GM19023 (cell line): ENCODE data around the gene PRKCQ.

Experiments
- ATAC-seq: cut with Tn5 transposase; IDR thresholded peaks from one replicate; pipeline ENCODE4 v1.9.1; 2021; ENCODE audit warnings: mild to moderate bottlenecking, moderate library complexity; ENCODE audit not compliant: unreplicated experiment

Gene PRKCQ

DNA sequence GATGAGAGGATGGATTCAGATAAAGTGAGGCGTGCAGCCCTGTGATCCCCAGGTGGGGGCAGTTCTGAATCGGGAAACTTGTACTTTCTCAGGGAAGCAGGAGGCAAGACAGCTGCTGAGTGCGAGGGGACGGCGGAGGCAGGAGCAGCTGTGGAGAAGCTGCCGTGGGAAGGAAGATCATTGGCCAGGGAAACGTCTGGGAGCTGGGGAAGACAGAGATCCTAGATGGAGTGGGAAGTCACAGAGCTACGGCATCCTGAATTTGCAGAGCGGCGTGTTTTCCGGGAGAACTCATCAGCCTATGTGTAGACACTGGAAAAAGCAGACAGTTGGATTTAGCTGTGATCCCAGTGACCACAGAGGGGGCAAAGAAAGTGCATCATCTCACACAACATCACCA lies 9.2 kb downstream of the PRKCQ start:
- ATAC-seq = no peak

DNA sequence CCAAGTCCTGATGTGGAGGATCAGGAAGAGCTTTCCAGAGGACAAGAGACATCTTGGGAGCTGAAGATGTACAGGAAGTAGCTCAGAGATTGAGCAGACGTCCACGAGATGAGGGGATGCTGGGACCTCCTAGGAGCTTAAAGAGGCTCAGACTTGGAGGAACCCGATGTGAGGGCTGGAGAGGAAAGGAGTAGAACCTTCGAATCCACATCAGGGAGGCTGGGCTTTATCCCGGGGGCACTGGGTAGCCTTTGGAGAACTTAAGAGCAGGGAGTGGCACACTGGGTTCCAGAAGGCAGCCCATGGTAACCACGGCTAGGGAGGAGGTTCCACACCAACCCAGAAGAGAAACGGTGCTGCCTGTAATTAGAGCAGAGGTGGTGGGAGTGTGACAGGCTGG lies 10.8 kb downstream of the PRKCQ start:
- no peak for ATAC-seq

DNA sequence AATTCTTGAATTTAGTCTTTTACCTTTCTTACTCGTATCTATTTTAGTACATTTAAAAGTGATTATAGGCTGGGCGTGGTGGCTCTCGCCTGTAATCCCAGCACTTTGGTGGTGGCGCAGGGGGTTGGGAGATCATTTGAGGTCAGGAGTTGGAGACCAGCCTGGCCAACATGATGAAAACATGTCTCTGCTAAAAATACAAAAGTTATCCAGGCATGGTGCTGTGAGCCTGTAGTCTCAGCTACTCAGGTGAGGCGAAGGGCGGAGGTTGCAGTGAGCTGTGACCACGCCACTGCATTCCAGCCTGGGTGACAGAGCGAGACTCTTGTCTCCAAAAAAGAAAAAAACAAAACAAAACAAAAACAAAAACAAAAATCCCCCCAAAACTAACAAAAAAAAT lies 12.2 kb downstream of the PRKCQ start:
- ATAC-seq = no peak

DNA sequence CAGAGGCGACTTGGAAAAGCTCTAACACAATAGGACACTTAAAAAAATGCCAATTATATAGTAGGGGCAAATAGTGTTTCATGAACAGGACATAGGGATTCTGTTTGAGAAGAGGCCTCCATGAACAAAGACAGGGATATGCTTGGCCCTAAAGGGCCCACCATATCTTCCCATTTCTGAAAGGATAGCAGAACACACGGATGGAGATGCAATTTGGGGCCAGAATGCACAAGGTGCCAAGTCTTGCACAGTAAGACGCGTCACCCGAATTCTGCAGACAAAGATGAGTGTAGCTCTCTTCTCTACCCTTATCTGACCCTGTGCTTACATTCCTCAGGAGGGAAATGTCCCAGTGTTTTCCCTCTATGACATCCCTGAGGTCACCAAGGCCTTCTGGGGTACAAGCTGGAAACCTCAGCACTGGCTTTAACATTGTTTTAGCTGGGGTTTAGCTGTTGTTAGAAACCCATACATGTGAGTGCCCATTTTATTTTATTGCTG lies 12.8 kb downstream of the PRKCQ start:
- ATAC-seq = no peak

DNA sequence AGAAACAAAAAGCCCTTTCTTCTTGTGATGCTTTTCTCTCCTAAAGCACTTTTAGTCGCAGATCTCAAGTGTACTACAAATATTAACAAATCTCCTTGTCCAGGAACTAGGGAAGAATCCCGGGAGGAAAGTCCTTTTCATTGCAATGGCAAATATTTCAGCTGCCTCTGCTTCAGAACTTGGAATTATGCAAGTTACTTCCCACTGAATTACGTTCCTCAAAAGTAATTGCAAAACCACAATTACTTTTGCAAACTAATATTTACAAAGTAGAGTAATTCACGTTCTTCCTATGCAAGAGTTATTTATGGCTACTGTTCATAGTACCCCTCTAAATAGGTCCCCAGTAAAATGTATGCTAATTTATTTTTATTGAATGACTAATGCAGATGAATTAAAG lies 14.5 kb downstream of the PRKCQ start:
- no peak for ATAC-seq

DNA sequence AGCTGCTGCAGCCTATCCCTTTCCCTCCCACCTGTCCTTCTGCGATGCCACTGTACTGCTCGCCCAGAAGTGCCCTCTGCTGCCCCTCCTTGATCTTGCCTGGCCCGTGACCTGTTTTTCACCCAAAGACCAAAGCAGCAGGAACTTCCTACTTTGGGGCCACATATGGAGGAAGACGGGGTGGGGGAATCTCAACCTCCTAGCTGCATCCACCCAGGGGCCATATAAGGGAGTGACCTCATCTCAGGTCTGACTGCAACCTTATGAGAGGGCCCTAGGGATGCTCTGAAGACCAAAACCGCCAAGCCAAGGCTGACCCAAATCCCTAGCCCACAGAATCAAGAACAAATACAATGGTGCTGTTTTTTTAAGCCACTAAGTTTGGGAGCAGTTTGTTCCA lies 15.7 kb downstream of the PRKCQ start:
- ATAC-seq = no peak

DNA sequence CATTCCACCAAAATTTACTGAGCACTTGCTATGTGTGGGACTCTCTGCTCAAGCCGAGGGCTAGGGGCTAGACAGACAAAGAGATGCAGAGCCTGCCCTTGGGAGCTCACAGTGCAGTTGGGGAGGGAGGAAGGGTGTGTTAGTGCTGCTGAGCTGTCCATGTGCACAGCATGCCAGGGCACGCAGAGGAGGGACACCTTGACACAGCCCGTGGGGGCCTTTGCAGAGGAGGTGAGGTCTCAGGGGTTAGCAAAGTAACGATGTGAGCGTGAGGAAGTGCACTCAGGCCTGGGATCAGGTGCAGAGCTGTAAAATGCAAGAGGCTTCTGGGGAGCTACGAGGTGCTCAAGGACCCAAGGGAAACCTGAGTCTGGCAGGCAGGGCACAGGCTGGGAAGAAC lies 16.3 kb downstream of the PRKCQ start:
- no peak for ATAC-seq

DNA sequence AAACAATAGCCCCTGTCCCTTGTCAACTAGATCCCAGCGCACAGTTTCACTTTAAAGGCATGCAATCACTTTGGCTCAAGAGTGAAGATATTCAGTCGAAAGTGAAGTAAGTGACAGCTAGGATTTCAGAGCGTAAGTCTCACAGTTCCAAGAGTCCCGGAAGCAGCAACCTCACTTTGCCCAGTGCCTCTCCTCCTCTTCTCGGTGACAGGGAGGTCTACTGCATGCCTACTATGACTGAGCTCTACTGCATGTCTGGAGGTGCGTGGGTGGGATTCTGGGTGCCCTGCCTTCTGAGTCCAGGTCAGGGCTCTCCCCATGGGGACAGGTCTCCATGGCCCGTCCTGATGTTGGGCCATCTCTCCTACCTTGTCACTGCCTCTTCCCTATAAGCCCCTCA lies 17.0 kb downstream of the PRKCQ start:
- ATAC-seq = no peak

DNA sequence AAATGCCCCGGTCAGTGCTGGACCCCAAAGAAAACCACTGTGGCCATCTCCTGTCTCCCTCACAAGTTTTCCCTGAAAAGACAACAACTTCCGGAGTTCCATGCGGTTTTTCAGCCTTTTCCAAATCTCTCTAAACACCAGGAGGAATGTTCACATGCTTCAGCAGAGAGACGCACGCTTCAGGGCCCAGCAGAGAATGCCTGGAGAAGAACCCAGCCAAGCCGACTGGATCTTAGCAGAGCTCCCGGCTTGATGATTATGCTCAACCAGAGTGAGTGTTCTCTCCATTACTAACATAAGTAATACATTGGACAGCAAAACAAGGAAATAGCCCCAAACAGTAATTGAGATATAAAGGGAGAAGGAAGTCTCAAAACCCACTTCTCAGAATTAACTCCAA lies 17.9 kb downstream of the PRKCQ start:
- no peak for ATAC-seq

DNA sequence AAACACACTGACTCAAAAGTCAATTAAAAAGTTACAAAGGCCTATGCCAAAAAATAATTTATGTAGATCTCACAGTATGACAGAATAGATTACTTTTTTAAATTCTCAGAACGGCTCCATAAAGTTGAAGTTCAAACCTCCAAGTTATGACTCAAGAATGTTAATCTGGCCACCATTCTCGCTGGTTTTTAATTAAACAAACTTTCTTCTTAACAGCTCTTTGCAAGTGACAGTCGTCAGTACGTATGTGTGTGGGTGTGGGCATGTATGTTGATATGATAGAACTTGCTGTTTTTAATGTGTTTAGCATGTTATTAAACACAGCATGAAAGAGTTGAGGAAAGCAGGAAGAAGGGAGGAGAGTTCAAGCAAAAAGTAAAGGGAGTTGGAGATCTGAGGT lies 18.5 kb downstream of the PRKCQ start:
- ATAC-seq = no peak

DNA sequence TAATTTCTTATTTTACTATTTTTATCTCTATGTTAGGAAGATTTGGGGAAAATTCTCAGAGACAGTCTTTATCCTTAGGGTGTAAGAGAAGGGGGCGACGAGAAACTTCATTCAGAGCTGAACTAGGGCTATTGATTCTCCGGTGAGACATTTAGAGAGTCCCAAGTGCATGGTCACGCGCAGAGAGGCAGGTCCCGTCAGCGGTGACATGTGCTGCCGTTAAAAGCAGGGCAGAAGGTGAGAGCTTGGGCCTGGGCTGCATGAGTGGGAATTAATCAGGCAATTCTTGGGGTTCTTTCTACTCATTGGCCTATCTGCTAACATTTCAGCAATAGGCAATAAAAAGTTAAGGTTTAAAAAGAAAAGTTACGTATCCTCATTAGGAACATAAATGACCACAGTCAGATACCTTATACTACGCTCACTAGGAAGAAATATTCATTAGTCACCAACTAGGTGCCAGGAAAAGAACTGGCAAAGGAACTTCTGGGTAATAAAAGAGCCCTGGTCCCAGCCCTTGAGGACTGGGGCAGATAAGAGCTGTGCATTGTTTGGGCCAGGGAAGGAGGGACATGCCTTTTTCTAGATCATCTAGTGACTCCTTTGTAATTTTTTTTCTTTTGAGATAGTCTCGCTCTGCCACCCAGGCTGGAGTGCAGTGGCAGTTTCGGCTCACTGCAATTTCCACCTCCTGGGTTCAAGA lies 21.2 kb downstream of the PRKCQ start:
- no peak for ATAC-seq

DNA sequence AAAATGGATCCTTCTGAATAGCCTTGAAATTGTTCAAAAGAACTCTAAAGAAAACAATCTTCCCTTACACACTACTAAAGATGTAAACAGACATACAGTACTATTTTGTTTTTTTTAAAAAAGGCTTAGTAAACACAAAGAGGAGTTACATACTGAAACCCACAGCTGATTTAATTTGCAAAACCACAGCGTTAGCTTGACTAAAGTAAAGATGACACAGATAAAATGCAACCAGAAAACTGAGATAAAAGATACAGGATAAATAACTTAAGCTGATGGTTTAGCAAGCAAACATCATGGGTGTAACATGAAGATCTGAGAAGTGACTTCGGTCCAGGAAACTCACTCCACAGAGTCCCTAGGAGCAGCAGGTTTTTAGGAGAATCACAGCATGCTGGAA lies 21.8 kb downstream of the PRKCQ start:
- no peak for ATAC-seq

DNA sequence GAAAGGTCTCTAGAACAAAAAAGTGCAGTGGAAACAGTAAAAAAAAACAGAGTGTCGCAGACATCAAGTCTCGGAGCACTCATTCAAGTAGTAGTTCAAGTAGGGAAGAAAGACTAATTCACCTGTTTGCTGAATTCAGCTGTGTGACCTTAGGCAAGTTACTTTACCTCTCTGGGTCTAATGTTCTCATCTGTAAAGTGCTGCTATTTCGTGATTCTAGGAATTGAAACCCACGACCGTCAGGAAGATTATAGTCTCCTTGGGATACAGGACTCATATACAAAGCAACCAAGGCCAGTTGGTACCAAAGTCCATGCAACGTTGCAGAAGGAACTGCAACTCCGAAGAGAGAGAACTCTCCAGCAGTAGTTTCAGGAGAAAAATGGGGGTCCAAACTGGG lies 26.1 kb downstream of the PRKCQ start:
- no peak for ATAC-seq

DNA sequence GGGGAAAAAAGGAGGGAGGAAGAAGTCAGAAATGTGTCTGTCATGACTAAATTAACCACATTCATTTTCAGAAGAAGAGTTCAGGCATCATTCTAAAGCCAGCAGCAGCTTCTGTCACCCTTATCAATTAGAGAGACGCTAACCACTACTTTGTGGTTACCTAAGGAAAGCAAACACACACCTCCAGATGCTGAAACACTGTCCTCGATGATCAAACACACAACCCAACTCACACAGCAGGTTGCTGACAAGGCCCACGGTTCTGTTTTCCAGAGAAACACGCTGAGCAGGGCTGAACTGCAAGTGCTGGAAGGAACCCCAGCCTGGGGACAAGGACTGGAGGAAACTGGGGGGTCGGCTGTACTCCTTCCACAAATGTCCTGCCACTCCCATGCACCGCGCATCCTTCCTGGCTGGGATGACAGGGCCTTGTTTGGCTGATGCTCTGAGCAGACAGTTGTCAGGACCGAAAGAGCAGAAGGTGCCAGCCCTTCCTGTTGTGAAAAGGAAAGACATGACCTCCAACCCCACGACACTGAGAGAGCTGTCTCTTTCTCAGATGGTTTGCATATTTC lies 36.6 kb downstream of the PRKCQ start:
- no peak for ATAC-seq

DNA sequence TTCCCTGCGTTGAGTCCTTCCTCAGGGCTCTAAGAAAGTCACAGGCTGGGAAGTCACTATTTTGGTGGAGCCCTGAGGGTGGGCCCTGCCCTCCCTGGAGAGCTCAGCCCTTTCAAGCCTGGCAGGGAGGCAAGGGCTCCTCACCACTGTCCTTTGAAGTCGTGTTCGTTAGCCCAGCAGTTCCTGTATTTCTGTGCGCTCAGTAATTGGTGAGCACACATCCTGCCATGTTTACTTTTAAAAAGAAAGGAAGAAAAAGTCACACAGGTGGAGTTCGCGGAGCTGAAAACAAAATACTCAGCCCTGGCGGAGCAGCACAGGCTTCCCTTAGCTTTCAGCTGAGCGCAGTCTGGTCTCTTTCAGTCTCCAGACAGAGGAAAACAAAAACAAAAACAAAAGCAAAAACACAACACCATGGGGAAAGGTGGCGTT lies 37.1 kb downstream of the PRKCQ start:
- ATAC-seq = no peak

DNA sequence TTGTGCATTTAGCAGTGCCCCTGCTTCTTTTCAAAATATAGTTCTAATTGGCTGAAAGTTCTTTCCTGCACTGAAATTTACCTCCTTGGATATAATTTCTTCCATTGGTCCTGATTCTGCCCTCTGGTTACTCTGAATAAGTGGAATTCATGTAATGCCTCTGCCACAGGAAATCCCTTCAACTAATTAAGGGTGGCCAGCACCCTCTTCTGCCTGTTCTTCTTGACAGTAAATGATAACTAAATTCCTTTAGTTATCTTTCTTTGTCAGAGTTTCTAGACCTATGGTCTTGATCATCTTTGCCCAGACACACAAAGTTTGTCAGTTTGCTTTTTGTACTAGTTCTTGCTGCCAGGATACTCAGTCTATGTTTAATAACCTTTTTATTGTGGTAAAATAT lies 40.2 kb downstream of the PRKCQ start:
- no peak for ATAC-seq

DNA sequence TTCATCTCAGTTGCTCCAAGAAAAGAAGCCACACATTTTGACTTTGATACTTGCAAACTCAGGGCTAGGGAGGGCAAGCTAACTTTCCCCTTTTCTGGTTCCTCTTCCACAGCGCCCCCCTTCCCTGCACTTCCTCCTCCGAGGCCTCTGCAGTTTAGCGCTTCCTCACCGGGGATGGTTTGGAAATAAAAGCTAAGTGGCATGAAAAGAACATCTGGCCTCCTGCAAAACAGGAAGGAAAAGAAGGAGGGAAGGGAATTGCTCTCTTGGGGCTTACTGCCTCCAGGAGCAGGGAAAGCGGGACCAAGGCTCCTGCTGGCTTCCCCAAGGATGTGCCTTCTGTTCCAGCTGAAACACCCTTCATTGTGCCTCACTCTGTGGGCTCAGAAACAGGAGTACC lies 42.3 kb downstream of the PRKCQ start:
- ATAC-seq = no peak

DNA sequence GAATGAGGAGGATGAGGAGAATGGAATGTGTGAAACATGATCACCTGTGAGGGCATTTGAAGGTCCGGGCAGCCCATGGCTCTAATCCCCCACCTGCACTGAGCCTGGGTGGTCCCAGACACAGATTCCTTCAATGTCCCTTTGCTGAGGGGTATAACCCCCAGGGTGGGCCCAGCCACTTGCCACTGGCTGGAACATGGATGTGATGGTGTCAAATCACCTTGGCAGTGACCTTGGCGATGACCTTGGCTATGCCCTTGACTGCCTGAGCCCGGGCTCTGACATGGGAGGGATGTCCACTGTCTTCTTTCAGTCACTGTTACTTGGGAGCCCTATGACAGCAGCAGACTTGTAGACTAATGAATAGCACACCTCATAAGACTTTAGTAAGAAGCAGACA lies 44.0 kb downstream of the PRKCQ start:
- no peak for ATAC-seq

DNA sequence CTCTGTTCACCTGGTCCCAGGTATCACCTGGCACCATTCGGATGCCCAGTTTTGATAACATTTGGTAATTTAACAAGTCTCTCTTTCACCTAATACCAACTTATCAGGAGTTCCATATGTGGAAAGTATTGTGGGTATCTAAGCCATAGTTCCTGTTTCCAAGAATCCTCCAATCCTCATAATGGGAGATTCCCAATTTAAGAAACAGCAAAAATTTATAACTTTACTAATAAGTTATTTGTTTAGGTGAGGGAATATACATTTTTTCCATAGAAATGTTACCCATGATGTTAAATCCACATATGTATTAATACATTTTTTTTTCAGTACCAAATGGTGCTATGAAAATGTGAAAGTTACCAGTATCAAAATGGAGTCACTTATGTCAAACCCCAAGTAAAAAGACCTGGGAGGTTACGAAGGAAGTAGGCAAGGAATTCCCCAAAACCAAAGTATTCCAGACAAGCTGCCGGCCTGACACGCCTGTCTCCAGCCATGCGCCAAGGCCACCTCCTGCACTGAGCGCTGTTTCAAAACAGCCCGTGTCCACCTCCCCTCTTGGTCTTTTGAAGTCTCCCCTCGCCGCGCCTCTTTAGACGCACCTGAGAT lies 44.8 kb downstream of the PRKCQ start:
- no peak for ATAC-seq

DNA sequence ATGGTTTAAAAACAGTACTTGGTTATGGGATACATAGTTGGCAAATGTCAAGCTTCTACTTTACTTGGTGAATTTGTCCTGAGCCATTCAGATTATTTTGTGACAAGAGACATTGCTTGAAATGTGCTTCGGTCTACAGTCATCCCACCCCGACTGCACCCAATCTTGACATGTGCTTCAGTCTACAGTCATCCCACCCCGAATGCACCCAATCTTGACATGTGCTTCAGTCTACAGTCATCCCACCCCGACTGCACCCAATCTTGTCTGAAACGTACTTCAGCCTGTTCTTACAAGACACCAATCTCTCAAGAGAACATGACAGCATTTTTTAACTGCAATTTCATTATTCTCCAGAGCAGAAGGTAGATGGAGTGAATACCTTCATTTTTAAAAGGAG lies 47.8 kb downstream of the PRKCQ start:
- ATAC-seq = no peak

DNA sequence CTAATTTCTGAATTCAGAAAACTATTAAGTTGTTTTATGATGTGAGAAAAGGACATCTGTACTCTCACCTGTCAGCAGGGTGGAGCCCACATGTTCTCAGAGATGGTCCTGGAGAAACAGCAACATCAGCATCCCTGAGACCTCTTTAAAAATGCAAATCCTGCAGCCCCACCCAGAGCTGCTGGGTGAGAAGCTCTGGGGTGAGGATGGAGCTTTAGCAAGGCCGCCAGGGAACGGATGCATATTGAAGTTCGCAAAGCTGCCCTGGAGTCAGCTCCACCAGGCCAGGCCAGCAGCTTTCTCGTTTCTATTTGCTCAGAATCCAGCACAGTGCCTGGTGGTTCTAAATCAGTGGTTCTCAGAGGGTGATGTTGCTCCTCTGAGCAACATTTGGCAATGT lies 49.1 kb downstream of the PRKCQ start:
- no peak for ATAC-seq

DNA sequence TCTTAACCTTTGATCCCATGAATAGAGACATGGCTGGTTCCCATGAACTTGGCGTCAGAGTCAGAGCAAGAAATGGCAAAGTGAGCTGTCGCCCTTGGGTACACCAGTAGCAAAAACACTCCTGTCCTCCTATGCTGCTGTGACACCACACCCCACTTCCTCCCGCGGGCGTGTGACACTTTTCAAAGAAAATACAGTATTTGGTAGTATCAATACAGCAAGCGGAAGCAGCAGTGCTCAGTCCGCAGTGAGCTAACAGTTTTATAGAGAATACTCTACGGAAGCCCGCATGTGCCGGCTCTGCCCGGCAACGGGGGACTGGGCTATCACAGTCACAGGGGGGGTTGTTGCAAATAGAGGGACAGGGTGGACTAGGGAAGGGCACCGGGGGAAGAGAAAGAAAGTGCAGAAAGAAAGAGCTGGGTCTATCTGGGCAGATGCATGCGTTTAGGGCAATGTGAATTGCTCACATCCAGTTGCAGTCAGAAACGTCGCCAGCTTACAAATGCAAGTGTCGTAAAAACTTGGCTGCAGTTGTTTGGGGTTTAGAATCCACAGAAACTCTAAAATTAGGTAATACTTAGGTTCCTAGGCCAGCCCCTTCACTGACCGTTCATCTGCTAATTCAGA lies 49.8 kb downstream of the PRKCQ start:
- ATAC-seq = no peak
